T-helper 9 cell (primary cell): ENCODE data around the gene PELI2.

Source experiments
- DNase-seq: peaks from one replicate; pipeline ENCODE4 v3.0.0-alpha.2; 2020

The PELI2 gene

GRCh38 chr14:56176530-56176929, 58.3 kb downstream of the PELI2 start:
- no peak for DNase-seq

DNA sequence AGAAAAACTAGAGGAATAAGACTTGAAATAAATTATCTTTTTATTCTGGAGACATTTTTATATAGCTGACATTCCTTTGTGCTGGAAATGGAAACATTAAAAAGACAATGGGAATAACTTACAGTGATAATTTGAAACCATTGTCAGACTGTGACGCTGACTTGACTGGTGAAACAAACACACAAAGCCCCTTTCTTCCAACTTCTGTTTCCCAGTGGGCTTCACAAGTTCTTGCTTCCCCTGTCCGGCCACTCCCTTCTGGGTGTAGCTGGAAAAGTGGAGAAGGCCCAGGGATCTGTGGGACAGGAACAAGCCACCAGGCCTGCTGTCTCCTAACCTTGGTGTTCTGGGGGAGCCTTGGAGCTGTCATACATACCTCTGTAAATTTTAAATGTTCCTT, 58.8 kb downstream of the PELI2 start:
- DNase-seq, result no peak

- no peak for DNase-seq
Observed at GRCh38 chr14:56180754-56181542, 62.7 kb downstream of the PELI2 start.

DNA sequence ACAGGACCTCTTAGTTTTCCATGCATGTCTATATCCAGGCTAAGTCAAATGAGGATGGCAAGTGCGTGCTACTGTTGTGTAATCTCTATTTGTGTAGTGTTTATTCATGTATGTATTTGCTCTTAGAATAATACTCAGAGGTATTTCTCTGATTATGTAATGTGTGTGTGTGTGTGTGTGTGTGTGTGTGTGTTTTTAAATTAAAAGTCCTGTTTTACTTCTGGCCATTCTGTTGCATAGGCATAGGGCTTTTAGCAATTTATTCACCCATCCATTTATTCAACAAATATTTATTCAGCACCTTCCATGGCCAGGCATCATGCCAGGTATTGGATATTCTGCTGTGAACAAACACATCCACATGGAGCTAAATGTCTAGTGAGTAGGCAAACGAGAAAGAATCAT, 63.5 kb downstream of the PELI2 start:
- DNase-seq, result no peak

DNA sequence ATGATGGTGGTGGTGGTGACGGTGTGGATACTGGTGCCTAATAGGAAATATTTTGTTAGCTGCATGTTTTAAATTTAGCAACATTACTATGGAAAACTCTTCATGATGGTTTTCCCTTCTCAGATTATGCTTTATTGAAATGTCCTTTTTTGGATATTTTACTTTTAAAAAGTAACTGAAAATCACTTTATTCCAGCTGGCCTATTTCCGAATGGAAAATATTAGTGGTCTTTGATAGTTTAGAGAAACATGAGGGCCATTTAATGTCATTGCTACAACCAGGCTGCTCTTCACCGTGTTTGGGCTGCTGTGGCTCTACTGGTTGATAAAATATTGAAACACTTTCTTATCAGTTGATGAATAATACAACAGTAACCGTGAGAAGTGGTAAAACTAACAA, 64.2 kb downstream of the PELI2 start:
- DNase-seq, result no peak

GRCh38 chr14:56183631-56184157, 65.5 kb downstream of the PELI2 start:
- DNase-seq, result no peak

GRCh38 chr14:56185992-56186391, 67.8 kb downstream of the PELI2 start:
- no peak for DNase-seq

DNA sequence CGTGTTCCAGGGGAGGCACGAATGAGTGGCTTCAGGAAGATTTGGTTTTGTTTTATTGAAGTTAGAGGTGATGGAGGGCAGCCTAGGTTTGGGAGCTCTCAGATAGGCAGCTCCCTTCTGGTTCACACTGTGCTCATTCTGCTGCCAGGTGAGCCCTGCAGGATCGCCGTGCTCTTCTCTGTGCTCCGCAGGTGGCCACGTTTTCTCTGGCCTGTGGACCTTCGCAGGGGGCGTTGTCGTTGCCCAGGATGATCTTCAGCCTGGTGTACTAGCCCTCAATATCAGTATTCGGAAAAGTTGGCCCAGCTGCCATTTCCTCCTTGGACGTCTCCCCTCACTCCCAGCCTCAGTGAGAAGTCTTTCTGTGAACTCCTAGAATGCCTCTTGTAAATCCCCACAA, 69.5 kb downstream of the PELI2 start:
- DNase-seq, result no peak

- DNase-seq, result no peak
Observed at GRCh38 chr14:56189307-56189706, 71.1 kb downstream of the PELI2 start.

DNA sequence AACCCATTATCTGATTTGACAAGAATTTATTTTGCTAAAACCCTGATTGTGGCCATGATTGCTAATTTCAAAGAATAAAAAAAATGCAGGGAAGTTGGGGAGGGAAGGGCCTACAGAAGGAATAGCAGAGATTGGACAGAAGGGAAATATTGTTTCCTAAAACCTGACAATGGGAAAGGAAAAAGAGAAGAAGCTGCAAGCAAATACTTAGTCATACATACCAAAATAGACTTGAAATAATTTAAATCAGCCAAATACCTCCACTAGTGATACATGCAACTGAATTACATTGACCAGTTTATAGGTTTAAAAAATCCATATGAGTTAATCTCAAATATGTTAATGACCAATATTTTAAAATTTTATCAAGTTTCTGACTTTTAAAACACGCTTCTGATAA, 75.1 kb downstream of the PELI2 start:
- no peak for DNase-seq

DNA sequence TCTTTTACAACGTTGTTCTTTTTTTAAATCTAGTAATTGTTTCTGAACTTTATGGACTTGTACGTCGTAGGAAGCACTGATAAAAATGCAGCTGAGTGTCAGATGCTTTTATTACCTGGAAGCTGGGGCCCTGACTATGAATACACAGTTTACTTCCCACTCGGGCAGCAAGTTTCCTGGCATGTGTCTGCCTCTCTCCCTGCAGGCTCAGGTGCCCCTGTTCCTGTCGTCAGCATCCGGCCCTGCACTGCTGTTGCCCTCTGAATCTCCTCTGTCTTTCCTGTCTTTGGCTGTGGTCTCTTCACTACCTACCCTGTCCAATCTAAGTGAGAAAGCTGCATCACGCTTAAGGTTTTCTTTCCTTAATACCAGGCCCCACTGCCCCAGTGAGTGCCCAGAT, 75.8 kb downstream of the PELI2 start:
- DNase-seq, result no peak

DNA sequence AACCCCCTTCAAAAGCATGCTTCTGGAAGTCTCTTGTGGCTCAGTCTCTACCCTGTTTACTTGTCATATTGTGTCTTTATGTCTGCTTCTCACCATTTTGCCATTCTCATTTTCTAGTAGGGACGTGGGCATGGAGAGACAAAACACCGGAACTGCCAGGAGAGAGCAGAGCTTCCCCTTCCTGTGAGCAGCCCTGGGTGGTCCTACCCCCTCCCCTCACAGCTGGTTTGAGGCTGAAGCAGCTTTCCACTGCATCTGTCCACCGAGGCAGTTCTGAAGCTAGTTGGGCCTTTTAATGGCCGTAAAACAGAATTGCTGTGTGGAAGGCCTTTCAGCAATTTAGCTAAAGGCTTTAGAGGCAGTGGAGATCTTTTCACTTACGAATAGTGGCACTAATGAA, 77.0 kb downstream of the PELI2 start:
- no peak for DNase-seq

DNA sequence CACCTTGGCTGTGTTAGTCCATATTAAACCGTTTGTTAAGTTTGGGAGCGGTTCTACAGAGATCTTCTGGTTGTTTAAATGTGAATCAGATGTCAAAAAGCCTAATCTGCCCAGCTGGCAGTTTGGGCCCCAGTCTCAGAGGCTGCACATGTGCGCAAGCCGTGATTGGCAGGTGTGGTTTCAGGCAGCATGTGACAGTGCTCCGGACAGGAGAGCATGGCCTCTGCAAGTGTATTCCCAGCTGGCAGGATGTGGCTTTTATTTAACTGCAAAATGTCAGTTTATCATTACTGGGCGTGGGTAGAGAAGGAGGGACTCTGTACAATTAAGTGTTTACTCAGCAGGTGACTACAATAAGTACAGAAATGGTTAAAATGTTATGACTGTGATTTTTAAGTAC, 77.5 kb downstream of the PELI2 start:
- no peak for DNase-seq

DNA sequence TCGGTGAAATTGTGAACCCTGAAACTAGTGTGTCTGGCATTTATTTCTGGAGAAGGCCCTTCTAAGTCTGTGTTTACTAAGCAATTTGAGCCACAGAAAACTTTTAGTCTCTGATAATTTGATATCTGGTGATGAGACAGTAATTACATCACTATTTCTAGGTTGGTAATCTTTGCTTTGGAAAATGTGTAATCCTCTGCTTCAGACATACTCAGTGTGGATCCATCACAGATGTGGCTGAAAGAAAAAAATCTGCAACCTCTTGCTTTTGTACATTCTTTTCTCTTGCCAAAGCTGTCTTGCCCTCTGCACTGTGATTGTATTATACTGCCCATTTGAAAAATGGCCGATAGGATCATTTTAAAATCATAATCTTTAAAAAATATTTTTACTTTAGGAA, 78.1 kb downstream of the PELI2 start:
- no peak for DNase-seq

- DNase-seq, result no peak
Observed at GRCh38 chr14:56197150-56197549, 78.9 kb downstream of the PELI2 start.

DNA sequence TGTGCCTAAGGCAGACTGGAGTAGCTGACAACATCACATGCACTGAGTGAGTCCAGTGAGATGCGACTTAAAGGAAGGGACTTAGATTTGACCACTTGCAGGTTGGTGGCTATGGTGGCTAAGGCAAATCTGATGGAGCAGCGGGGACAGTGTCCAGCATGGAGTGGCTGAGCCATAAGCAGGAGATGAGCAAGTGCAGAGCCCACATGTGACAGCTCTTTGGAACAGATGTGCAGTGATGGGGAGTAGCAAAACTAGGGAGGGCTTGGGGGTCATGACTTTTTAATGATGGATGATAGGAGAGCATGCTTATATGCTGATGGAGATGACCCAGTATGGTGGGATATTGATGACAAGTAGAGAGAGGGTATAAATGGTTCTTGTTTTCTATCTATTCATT, 80.2 kb downstream of the PELI2 start:
- DNase-seq, result no peak

- no peak for DNase-seq
Observed at GRCh38 chr14:56199095-56199981, 81.1 kb downstream of the PELI2 start.

- no peak for DNase-seq
Observed at GRCh38 chr14:56199982-56200577, 81.9 kb downstream of the PELI2 start.

DNA sequence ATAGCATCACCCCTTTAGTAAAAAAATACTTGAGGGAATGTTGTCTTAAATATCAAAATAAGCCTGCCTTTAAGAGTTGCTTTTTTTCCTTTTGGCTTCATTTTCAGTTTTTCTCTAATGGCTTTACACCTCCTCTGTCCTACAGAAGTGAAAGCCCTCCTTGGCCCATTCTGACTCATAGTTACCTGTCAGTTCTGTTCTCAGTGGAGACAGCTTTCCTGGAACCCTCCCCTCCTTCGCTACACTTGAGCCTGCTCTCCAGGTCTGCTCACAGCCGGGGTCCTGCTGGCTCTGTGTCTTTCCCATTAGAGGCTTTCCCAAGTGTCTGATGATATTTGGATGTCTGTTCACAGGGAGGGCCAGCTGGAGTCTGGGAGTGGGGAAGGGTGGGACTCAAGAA, 84.0 kb downstream of the PELI2 start:
- DNase-seq, result no peak

DNA sequence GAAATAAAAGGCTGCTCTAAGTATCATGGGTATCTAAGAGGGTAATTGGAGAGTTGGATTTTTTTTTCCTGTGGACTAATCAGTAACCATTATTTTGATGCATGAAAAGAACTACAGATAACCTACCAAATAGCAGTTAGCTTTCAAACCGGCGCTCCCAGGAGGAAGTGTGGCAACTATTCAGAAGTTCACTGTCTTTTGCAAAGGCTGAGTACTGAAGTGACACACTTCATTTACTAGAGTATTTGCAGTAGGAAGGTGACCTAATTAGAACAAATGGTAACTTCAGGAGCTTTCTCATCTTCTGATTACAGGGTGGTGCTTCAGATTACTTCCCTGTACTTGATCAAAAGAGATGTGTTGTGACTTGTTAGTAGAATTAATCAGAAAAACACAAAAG, 87.7 kb downstream of the PELI2 start:
- no peak for DNase-seq

DNA sequence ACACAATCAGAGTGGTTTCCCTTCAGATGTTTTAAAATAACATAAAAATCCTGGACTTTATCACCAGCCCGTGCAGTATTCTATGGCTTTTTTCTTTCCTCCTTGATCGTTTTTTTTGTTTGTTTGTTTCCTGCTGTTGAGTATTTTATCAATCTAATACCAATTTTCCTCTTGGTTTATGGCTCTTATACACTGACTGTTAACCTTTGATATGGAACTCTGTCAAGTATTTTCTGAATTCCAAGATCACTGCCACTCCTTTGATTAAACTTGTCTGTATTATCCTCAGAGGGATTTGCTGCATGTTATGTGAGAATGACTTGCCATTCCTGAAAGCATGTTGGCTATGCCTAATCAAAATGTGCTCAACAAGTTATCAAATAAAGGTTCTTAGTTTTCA, 88.4 kb downstream of the PELI2 start:
- no peak for DNase-seq

- no peak for DNase-seq
Observed at GRCh38 chr14:56207626-56208292, 89.5 kb downstream of the PELI2 start.

- DNase-seq, result no peak
Observed at GRCh38 chr14:56208520-56208919, 90.3 kb downstream of the PELI2 start.
